GM21529 (cell line): ENCODE measurements around the gene TMEM158.

ENCODE experiments used
- ATAC-seq: cut with Tn5 transposase; IDR thresholded peaks from one replicate; pipeline ENCODE4 v1.9.1; 2021; ENCODE audit not compliant: unreplicated experiment

TMEM158 gene

DNA sequence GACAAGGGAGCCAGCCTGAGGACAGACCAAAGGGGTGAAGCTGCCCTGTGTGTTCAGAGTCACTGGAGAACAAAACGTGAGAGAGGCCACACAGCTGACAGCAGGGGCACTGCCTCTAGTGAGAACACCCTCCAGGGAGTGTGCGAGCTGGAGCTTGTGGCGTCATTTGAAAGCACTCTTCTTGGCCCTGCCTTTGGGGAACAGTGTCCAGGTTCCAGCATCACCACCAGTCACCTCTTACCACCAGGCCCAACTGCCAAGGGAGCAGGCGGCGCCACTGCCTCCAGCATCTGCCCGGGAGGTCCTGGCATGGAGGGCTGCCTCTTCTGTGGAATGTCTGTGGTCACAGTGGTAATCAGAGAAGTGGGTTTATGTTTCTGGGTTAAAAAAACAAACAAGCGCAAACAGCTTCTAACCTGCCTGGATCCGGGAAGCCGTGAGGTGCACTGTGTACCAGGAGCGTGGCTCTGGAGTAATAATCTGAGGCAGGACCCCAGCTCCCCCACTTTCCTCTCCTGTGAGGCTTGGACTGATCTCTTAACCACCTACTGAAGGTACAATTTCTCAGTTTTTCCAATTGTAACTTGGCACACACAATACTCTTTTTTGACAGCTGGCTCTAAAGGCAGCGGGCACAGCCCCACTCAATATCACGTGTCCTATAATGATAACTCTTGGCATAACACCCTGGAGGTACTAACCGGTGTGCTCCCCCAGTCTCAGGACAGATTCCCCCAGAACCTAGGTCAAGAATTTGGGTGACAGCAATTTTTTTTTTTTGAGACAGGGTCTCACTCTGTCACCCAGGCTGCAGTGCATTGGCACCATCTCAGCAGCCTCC, 47.7 kb downstream of the TMEM158 start:
- no peak for ATAC-seq

DNA sequence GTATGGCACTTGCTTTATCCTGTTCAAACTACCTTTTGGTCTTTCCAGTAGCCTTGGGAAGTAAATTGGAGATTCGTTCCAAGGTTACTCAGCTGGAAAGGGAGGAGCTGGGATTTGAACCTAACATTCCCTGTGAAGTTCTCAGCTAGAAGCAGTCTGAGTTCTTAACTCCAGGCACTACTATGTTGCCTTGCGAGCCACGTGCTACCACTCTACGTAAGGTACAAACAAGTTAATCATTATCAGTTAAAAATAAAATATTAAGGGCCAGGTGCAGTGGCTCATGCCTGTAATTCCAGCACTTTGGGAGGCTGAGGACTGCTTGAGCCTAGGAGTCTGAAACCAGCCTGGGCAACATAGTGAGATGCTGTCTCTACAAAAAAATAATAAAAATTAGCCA, 49.2 kb downstream of the TMEM158 start:
- no peak for ATAC-seq
